ENCODE data around the gene ABCA7.

GRCh38 chr19:1106841-1107660 lies 67.1 kb downstream of the ABCA7 start:
- TF ChIP-seq CTCF (IDR thresholded peaks at IDR 0.05; ENCODE audit: insufficient read depth, low read length, poor library complexity, severe bottlenecking) (no peak), EZH2phosphoT487 (conservative IDR thresholded peaks at IDR 0.05; ENCODE audit: low read length) (no peak)

Measured in SU-DHL-6 (cell line).